HG03432 (cell line): Measurements from ENCODE around the gene PHLPP1.

Source experiments
- ATAC-seq: cut with Tn5 transposase; IDR thresholded peaks from one replicate; pipeline ENCODE4 v1.9.1; 2021; ENCODE audit warnings: mild to moderate bottlenecking, moderate library complexity; ENCODE audit not compliant: unreplicated experiment

The PHLPP1 gene

DNA sequence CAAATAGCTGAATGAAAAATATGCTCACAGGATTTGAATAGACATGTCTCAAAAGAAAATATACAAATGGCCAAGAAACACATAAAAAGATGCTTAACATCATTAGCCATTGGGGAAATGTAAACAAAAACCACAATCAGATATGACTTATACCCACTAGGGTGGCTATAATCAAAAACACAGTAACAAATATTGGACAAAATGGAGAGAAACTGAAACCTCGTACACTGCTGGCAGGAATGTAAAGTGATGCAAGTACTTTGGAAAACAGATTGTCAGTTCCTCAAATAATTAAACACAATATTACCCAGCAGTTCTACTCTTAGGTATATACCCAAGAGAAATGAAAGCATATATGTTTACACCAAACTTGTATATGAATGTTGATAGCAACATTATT is 213.0 kb downstream of the PHLPP1 start:
- ATAC-seq, result no peak

- ATAC-seq, result no peak
Observed at GRCh38 chr18:62933261-62933887, 218.0 kb downstream of the PHLPP1 start.

- ATAC-seq, result no peak
Observed at GRCh38 chr18:62935994-62936393, 220.7 kb downstream of the PHLPP1 start.

DNA sequence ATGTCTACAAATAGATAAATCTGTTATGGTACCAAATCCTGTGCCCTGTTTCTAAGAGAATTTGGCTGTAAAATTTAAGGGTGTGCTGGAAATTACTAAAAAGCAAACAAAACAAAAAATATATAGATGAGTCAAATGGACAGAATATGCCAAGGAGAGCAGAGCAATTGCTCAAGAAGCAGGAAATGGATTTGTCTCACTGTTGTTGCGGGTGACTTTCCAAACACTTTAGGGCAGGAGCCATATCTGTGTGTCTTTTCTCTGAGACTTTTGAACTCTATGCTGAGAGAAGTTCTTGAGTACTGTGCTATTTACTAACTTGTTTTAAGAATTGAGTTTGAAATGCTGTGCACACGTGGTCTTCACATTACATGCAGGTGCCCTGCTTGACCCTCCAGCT is 221.7 kb downstream of the PHLPP1 start:
- no peak for ATAC-seq

DNA sequence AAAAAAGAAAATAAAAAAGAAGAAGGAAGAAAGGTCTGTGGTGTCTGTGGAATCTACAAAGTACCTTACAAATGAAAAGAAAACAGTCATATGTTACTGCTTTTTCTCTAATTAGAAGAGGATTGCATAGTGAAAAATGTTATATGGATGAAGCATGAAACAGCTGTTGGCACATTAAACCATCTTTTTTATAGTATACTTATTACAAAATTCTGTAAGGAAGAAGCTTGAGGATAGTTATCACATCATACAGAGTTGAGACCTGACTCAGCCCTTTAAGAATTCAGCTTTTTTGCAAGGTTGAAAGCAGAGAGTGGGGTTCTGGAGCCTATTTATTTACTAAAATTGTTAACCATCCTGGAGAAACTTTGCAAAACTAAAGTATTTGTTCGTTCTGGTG is 222.7 kb downstream of the PHLPP1 start:
- ATAC-seq, result no peak

DNA sequence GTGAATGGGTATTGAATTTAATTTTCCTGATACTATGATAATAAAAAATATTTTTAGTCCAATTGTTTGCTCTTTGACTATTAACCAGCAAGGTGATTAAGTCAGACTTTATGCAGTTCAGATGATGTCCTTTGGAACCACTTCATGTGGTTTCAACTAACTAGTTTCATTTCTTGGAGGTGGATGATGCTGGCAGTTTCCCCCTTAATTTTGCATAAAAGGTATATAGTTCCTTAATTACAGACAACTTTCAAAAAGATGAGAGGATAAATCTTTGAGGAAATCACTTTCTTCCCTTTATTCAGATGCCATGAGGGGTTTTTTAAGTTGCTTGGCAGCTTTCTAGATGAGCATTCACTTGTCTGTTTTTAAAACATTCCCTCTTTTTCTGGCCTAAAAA is 223.1 kb downstream of the PHLPP1 start:
- peak; percentile 78 for ATAC-seq

GRCh38 chr18:62939433-62939832 is 224.1 kb downstream of the PHLPP1 start:
- no peak for ATAC-seq

DNA sequence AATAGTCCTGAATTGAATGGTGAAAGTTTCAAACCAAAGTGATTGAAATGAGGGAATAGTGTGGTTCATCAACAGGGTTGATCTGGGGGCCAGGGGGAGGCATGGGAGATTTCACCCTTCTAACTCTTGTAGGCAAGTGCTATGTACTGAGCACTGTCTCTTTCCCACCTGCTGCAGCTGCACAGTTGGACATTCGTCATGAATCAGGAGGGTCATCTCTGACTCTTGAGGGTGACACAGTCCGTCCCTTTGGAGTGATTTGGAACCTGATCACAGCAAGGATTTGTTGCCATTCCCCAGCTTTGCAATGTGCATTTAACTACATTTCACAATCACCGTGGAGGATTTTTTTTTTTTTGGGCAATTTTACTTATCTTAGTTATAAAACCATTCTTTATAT is 224.6 kb downstream of the PHLPP1 start:
- no peak for ATAC-seq

GRCh38 chr18:62942578-62942977 is 227.2 kb downstream of the PHLPP1 start:
- ATAC-seq, result no peak

DNA sequence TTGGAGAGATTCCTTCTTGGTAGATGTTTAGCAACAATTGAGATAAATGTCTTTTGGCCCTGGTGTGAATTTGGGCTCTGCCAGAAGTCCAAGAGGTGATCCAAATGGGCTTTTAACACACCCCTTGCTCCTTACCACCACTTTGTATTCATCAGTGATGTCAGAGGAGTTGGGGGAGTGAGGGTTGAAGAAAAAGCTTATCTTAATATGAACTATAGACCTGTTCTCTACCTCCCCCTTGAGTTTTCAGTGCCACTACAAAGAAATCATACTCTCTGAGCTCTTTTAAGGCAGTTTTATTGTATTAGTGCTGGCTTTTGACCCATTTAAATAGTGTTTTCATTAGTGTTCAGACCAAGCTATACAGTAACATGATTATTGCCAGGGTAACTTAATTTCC is 229.1 kb downstream of the PHLPP1 start:
- ATAC-seq, result no peak

- ATAC-seq, result no peak
Observed at GRCh38 chr18:62948788-62949187, 233.4 kb downstream of the PHLPP1 start.

- no peak for ATAC-seq
Observed at GRCh38 chr18:62950246-62950645, 234.9 kb downstream of the PHLPP1 start.

- ATAC-seq, result no peak
Observed at GRCh38 chr18:62952807-62953206, 237.5 kb downstream of the PHLPP1 start.

DNA sequence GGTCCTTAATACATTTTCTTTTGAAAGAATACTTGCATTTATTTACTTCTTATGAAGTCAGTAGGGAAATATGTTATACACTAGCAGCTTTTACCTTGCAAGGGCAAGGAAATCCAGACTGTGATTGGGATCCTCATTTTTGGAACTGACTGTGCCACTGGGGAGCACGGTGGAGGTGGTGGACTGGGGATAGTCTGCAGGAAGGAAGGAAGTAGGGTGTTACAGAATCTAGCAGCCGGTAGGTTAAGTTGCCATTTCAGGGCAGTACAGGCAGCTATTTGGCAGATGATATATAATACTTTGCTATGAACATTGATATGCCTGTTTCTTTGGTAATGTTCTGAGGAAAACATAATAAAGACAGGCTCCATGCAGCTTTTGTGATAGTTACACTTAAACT is 238.3 kb downstream of the PHLPP1 start:
- no peak for ATAC-seq

GRCh38 chr18:62954366-62954765 is 239.0 kb downstream of the PHLPP1 start:
- no peak for ATAC-seq

DNA sequence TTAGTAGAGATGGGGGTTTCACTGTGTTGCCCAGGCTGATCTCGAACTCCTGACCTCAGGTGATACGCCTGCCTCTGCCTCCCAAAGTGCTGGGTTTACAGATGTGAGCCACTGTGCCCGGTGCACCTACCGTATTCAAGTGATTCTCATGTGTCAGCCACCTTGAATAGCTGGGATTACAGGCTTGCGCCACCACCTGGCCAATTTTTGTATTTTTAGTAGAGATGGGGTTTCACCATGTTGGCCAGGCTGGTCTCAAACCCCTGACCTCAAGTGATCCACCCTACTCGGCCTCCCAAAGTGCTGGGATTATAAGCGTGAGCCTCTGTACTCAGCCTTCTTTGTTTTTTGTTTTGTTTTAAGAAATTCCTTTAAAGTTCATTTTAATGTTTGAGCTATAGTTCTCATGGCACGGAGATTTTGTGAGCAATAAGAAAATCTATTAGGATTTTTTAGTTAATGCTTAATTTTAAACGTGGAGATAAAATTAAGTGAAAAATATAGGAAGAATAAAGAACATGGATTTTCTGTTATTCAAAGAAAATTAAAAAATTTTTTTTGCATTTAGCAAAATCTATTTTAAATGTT is 242.6 kb downstream of the PHLPP1 start:
- ATAC-seq, result peak; percentile 67

GRCh38 chr18:62959481-62959880 is 244.1 kb downstream of the PHLPP1 start:
- no peak for ATAC-seq

- ATAC-seq, result no peak
Observed at GRCh38 chr18:62963507-62963906, 248.2 kb downstream of the PHLPP1 start.

DNA sequence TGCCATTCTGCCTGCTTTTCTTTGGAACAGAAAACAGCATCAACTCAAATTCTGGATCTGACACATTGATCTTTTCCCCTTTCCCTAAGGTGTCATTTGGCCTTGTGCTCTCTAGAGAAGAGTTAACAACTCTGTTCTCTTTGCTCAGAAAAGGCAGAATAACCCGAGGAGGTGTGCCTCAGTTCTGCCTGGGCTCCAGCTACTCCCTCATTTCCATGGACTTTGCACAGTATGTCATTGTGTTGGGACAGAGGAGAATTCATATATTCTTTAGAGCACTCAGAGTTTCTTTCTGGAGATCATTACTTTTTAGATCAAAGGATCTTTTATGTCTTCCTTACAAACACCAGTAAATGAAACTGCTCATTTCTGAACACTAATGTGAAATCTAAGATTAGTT is 249.1 kb downstream of the PHLPP1 start:
- no peak for ATAC-seq

DNA sequence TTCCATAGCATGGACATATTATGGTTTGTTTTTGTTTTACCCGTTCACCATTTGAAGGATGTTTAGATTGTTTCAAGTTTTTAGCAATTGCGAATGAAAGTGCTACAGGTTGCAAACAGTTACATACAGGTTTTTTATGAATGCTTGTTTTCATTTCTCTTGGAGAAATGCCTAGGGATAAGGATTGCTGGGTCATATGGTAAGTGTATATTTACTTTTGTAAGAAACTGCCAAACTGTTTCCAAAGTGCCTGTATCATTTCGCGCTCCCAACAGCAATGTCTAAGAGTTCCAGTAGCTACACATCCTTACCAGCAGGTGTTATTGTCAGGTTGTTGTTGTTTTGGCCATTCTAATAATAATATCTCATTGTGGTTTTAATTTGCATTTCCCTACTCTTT is 251.7 kb downstream of the PHLPP1 start:
- no peak for ATAC-seq

GRCh38 chr18:62973689-62974088 is 258.3 kb downstream of the PHLPP1 start:
- no peak for ATAC-seq

GRCh38 chr18:62974388-62974787 is 259.0 kb downstream of the PHLPP1 start:
- no peak for ATAC-seq
